Tibial artery (tissue), 4 donors: ENCODE measurements around the gene CMTM2.
A peak's percentile ranks its signal among the peaks of the same experiment; 100 is the strongest.
"Not testable (repeated sequence)": the region's sequence is repeated elsewhere in the genome, so short reads cannot be mapped to it uniquely, and the experiment has no call there.

Experiments
- DNase-seq, 2 donors: peaks; one replicate each; pipeline ENCODE4 v3.0.0-alpha.2; 2019
- H3K27ac ChIP-seq, 2 donors: fragments of 200-600 bp; sonication (generic) in 1 of 2; 1 replicate in 1 of 2; 2 replicates in 1 of 2; pipeline ENCODE4 v1.5.1; 2018 to 2019; ENCODE audit warnings: mild to moderate bottlenecking in 1 of 2
- H3K27me3 ChIP-seq, 2 donors: fragments of 200-600 bp; sonication (generic) in 1 of 2; one replicate each; pipeline versions ENCODE4 v1.5.1 to v1.6.0; 2016 to 2019
- H3K36me3 ChIP-seq, 3 donors: fragments of 200-600 bp; sonication (generic) in 2 of 3; one replicate each; pipeline ENCODE4 v1.5.1; 2016 to 2019; ENCODE audit warnings: mild to moderate bottlenecking in 2 of 3
- H3K4me1 ChIP-seq, 4 donors: fragments of 200-600 bp; sonication (generic) in 2 of 4; 1 replicate in 3 of 4; 2 replicates in 1 of 4; pipeline ENCODE4 v1.5.1; 2016 to 2019
- H3K4me3 ChIP-seq, 2 donors: fragments of 200-600 bp; sonication (generic) in 1 of 2; 1 replicate in 1 of 2; 2 replicates in 1 of 2; pipeline ENCODE4 v1.5.1; 2018 to 2019; ENCODE audit warnings: mild to moderate bottlenecking in 2 of 2
- H3K9me3 ChIP-seq, 3 donors: fragments of 200-600 bp; sonication (generic) in 1 of 3; one replicate each; pipeline ENCODE4 v1.5.1; 2016 to 2019
- intact Hi-C: fragments of 100-400 bp; cut with DNase I; formaldehyde crosslinking; loops from one replicate; pipeline ENCODE4 v1.15.0; 2023; ENCODE audit warnings: low total_unique reads
- TF ChIP-seq, protein P1 (sequence below), 2 experiments: fragments of 200-600 bp in 1 of 2; fragments of 450-650 bp in 1 of 2; IDR thresholded peaks; one replicate each; pipeline ENCODE4 v1.5.1; 2017 to 2019; ENCODE audit warnings: antibody characterized with exemption in 2 of 2, mild to moderate bottlenecking in 1 of 2, moderate library complexity in 1 of 2

The CMTM2 gene

DNA sequence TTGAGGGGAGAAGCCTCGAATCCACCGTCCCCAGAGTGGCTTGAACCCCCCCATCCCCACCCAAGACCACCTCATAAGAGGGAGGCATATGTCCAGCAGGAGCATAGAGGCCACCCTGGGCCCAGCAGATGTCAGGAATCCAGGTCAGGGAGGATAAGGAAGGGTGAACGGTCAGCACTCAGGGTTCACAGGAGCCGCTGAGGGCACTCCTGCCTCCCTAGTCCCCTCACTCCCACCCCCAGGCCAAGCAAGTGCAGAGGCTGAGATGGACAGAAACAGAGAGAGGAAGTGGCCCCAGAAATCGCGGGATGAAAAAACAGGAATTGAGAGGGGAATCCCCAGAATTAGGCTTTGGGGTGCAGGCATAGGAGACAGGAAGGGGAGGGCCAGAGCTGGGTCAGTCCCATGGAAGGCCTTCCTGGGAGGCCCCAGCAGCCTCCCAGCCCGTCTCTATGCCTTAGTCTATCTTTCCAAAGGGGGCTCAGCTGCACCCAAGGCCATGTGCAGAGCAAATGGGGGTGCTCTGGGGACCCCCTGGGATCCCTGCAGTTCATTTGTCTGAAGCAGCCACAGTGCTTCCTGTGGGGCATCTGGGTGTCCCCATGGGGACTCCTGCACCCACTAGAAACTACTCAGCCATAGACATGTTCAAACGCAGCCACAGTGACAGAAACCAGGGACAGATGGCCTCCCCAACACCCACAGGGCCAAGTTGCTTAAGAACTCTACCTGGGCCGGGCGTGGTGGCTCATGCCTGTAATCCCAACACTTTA lies 26.9 kb downstream of the CMTM2 start:
- intact Hi-C loops = loop anchor here (5.0 to 10.0 kb wide), 3 partner anchors 131 to 261 kb away; partner anchors contain the start of gene DYNC1LI2
- H3K9me3 ChIP-seq = no peaks in the 10 kb centered on the region
- TF ChIP-seq, protein P1, sequence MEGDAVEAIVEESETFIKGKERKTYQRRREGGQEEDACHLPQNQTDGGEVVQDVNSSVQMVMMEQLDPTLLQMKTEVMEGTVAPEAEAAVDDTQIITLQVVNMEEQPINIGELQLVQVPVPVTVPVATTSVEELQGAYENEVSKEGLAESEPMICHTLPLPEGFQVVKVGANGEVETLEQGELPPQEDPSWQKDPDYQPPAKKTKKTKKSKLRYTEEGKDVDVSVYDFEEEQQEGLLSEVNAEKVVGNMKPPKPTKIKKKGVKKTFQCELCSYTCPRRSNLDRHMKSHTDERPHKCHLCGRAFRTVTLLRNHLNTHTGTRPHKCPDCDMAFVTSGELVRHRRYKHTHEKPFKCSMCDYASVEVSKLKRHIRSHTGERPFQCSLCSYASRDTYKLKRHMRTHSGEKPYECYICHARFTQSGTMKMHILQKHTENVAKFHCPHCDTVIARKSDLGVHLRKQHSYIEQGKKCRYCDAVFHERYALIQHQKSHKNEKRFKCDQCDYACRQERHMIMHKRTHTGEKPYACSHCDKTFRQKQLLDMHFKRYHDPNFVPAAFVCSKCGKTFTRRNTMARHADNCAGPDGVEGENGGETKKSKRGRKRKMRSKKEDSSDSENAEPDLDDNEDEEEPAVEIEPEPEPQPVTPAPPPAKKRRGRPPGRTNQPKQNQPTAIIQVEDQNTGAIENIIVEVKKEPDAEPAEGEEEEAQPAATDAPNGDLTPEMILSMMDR (IDR thresholded peaks at IDR 0.05) = no peak
- H3K27ac ChIP-seq = peak overlapping the region; percentile 68 to 78
- peaks cover 0 to 18% of the 10 kb centered on the region in 2 donors for H3K27me3 ChIP-seq
- DNase-seq = no peak
- peaks cover 0 to 41% (median 28%) of the 10 kb centered on the region in 4 donors for H3K4me1 ChIP-seq
- H3K4me3 ChIP-seq = peak overlapping the region; percentile 56 to 65
- peaks cover 0 to 17% (median 16%) of the 10 kb centered on the region in 3 donors for H3K36me3 ChIP-seq

DNA sequence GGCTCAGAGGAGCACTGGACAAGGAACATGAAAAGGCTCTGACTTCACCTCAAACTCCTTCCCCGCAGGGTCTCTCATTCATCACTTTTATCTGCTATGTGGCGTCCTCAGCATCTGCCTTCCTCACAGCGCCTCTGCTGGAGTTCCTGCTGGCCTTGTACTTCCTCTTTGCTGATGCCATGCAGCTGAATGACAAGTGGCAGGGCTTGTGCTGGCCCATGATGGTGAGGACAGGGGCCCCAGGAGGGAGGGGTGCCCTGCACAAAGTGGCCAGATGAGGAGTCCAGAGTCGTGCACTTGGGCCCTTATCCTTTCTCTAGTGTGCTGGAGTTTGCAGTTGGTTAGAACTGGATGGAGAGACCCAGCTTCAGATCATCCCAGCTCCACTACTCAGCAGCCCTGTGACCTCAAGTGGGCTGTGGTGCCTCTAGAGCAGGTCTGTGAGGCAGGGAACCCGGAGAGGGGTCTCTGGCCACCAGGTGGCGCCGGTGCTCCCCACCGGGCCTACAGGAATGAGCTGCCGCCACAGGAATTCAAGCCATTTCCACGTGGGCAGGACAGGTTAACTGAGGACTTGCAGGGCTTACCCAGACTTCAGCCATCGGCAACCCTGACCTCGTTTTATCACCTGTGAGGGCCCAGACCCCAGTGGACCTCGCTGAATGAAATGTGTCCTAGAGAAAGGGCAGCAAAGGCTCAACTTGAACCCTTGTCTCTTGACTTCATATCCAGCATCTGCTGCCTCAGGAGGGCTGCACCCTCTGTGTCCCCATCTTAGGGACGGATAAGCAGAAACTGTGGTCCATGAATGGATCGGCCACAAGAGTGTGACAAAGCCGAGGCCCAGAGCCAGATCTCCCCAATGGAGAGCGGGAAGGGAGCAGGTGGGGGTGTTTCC lies 29.2 kb downstream of the CMTM2 start:
- intact Hi-C loops = loop anchor here (5.0 to 10.0 kb wide), 3 partner anchors 134 to 259 kb away; partner anchors contain the start of gene DYNC1LI2
- TF ChIP-seq, protein P1 (IDR thresholded peaks at IDR 0.05) = peak; percentile 85 to 92
- Histone ChIP-seq H3K4me3 (no peak overlapping the region), H3K27me3 (peaks cover 0 to 14% of the 10 kb centered on the region in 2 donors), H3K36me3 (peaks cover 0 to 39% (median 28%) of the 10 kb centered on the region in 3 donors), H3K27ac (no peak overlapping the region), H3K4me1 (peaks cover 0 to 41% (median 28%) of the 10 kb centered on the region in 4 donors), H3K9me3 (no peaks in the 10 kb centered on the region)
- peak; percentile 82 to 90 for DNase-seq

DNA sequence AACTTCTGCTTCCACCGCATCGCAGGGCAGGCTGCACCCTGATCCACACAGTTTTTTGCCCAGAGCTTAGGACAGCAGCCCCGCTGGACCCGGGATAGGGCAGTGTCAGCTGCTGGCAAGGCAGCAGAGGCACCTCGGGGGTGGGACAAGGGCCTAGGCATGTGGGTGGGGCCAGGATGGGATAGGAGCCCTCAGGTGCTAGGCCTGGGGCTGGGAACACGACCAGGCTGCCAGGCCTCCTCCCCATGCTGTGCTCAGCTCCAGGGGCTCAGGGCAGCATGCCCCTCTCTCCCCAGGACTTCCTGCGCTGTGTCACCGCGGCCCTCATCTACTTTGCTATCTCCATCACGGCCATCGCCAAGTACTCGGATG lies 29.9 kb downstream of the CMTM2 start:
- no peak overlapping the region for H3K4me3 ChIP-seq
- H3K4me1 ChIP-seq = peaks cover 0 to 35% (median 25%) of the 10 kb centered on the region in 4 donors
- intact Hi-C loops = loop anchor here (5.0 to 10.0 kb wide), 3 partner anchors 134 to 258 kb away; partner anchors contain the start of gene DYNC1LI2
- TF ChIP-seq, protein P1 (IDR thresholded peaks at IDR 0.05) = no peak
- H3K36me3 ChIP-seq = peaks cover 0 to 46% (median 29%) of the 10 kb centered on the region in 3 donors
- H3K27me3 ChIP-seq = peaks cover 0 to 14% of the 10 kb centered on the region in 2 donors
- DNase-seq = no peak
- no peaks in the 10 kb centered on the region for H3K9me3 ChIP-seq
- no peak overlapping the region for H3K27ac ChIP-seq

DNA sequence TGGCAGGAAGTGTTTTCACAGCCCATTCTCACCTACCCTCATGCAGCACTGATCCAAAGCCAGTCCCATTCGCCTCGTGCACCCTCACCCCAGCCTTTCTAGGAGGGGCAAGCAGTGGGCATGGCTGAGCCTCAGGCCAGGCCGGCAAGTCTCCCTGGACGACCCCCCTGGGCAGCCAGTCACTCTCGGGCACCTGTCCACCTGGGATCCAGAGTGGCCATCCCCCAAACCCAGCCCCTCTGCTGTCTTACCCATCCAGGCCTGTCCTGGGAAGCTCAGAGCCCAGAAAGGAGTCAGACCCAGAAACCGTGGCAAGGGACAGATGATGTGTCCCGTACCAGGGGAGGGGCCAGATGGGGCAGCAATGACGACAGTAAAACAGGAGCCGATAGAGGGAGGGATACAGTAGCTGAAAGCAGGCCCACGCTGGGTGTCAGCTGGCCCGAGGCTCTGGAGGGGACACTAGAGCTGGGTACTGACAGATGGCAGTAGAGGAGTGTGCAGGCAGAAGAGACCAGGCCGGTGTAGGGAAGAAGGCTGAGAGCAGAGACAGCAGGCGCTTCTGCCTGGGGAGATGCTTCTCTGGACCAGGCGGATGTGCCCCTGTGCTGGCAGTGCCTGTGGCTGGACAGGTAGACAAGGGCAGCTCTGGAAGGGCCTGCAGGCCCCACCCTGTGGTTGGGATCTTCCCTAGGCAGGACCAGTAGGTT lies 31.0 kb downstream of the CMTM2 start:
- DNase-seq = no peak
- Histone ChIP-seq H3K27ac (no peak overlapping the region), H3K4me1 (peaks cover 0 to 24% (median 15%) of the 10 kb centered on the region in 4 donors), H3K9me3 (no peaks in the 10 kb centered on the region), H3K4me3 (no peak overlapping the region), H3K27me3 (peaks cover 0 to 4% of the 10 kb centered on the region in 2 donors), H3K36me3 (peaks cover 0 to 54% (median 29%) of the 10 kb centered on the region in 3 donors)
- TF ChIP-seq, protein P1 (IDR thresholded peaks at IDR 0.05) = no peak
- intact Hi-C loops = loop anchor here (10.0 kb wide), 1 partner anchor 215 kb away; no protein-coding TSS in a partner anchor

DNA sequence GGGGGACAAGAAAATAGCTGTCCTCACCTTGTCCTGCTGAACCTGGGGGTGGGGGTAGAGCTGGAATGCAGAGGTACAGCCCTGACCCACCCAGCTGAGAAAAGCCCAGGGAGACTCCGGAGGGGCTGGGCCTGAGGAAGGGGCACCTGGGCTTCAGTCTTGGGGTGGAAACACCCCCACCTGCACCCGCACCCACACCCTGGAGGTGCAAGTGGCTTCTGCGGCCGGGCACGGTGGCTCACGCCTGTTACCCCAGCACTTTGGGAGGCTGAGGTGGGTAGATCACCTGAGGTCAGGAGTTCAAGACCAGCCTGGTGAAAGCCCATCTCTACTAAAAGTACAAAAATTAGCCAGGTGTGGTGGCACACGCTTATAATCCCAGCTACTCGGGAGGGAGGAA lies 32.6 kb downstream of the CMTM2 start:
- not testable (repeated sequence) for H3K27ac ChIP-seq, H3K27me3 ChIP-seq, DNase-seq, H3K4me3 ChIP-seq, H3K9me3 ChIP-seq
- Histone ChIP-seq H3K4me1 (peaks cover 0 to 14% (median 10%) of the 10 kb centered on the region in 4 donors), H3K36me3 (peaks cover 0 to 58% (median 29%) of the 10 kb centered on the region in 3 donors)
- intact Hi-C loops = loop anchor here (10.0 kb wide), 1 partner anchor 213 kb away; no protein-coding TSS in a partner anchor
